Sigmoid colon (tissue), 4 donors: Measurements from ENCODE around the gene PDE4D.

ENCODE experiments used
- CTCF ChIP-seq, 4 experiments: fragments of 450-650 bp in 3 of 4; fragments of 200-600 bp in 1 of 4; IDR thresholded peaks; one replicate each; pipeline ENCODE4 v1.5.1; 2016 to 2019; ENCODE audit warnings: antibody characterized with exemption in 4 of 4, mild to moderate bottlenecking in 3 of 4, moderate library complexity in 2 of 4
- EP300 ChIP-seq, 4 donors: sonication (generic); formaldehyde crosslinking; IDR thresholded peaks; one replicate each; pipeline ENCODE4 v1.6.1; 2017; ENCODE audit warnings: antibody characterized with exemption in 4 of 4
- POLR2AphosphoS5 ChIP-seq, 4 donors: sonication (generic); formaldehyde crosslinking; IDR thresholded peaks; one replicate each; pipeline ENCODE4 v1.6.1; 2017; ENCODE audit warnings: antibody characterized with exemption in 4 of 4

DNA sequence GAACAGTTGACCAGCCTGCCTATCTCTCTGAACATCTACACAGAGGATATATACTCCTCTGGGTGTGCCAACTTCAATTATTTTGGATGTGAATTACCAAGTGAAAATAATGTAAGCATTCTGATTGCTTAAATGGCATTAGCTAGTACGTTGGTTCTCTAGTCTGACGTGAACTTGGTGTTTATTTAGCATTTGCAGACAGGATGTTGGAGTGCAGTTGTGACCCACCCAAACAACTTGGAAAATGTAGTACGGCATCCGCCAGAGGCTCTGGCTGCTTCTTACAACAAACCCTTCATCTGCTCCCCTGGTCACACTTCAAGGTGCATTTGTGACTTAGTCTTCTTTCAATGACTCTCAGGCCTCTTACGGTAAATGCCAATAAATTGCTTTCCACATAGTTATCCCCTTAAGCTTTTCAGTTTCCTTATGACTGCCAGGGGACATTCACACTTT is 616.6 kb downstream of the PDE4D start:
- no peak for TF ChIP-seq CTCF (IDR thresholded peaks at IDR 0.05)
- TF ChIP-seq POLR2AphosphoS5 (IDR thresholded peaks at IDR 0.05) = peak in 2 of 4 donors; percentile 26 to 44
- TF ChIP-seq EP300 (IDR thresholded peaks at IDR 0.05) = peak in 2 of 4 donors; percentile 28 to 45
